GM19438 (cell line): ENCODE measurements around the gene RBMS1.
"Not testable (repeated sequence)": the region's sequence is repeated elsewhere in the genome, so short reads cannot be mapped to it uniquely, and the experiment has no call there.

ENCODE experiments used
- ATAC-seq: cut with Tn5 transposase; IDR thresholded peaks from one replicate; pipeline ENCODE4 v1.9.1; 2021; ENCODE audit warnings: low read depth; ENCODE audit not compliant: unreplicated experiment

Gene RBMS1

GRCh38 chr2:160473468-160474318 lies 19.9 kb downstream of the RBMS1 start:
- no peak for ATAC-seq

GRCh38 chr2:160472839-160473251 lies 20.8 kb downstream of the RBMS1 start:
- ATAC-seq = no peak

GRCh38 chr2:160471950-160472349 lies 21.7 kb downstream of the RBMS1 start:
- ATAC-seq = no peak

- no peak for ATAC-seq
Measured at GRCh38 chr2:160469621-160470204, 23.9 kb downstream of the RBMS1 start.

GRCh38 chr2:160469164-160469563 lies 24.4 kb downstream of the RBMS1 start:
- ATAC-seq = no peak

- no peak for ATAC-seq
Measured at GRCh38 chr2:160467086-160467485, 26.5 kb downstream of the RBMS1 start.

- ATAC-seq = no peak
Measured at GRCh38 chr2:160465406-160465805, 28.2 kb downstream of the RBMS1 start.

- ATAC-seq = no peak
Measured at GRCh38 chr2:160465002-160465401, 28.6 kb downstream of the RBMS1 start.

- no peak for ATAC-seq
Measured at GRCh38 chr2:160464017-160464416, 29.6 kb downstream of the RBMS1 start.

GRCh38 chr2:160463245-160463644 lies 30.4 kb downstream of the RBMS1 start:
- no peak for ATAC-seq

GRCh38 chr2:160460333-160460731 lies 33.3 kb downstream of the RBMS1 start:
- ATAC-seq = no peak

- no peak for ATAC-seq
Measured at GRCh38 chr2:160459538-160460332, 33.9 kb downstream of the RBMS1 start.

GRCh38 chr2:160458718-160459453 lies 34.7 kb downstream of the RBMS1 start:
- ATAC-seq = no peak

GRCh38 chr2:160457588-160457987 lies 36.0 kb downstream of the RBMS1 start:
- ATAC-seq = no peak

- no peak for ATAC-seq
Measured at GRCh38 chr2:160454070-160454797, 39.4 kb downstream of the RBMS1 start.

- no peak for ATAC-seq
Measured at GRCh38 chr2:160453111-160453820, 40.3 kb downstream of the RBMS1 start.

GRCh38 chr2:160450486-160450885 lies 43.1 kb downstream of the RBMS1 start:
- no peak for ATAC-seq

- ATAC-seq = not testable (repeated sequence)
Measured at GRCh38 chr2:160448821-160449220, 44.8 kb downstream of the RBMS1 start.

- ATAC-seq = no peak
Measured at GRCh38 chr2:160445673-160446072, 47.9 kb downstream of the RBMS1 start.
